ENCODE data around the gene COL23A1.
"Not testable (repeated sequence)": the region's sequence is repeated elsewhere in the genome, so short reads cannot be mapped to it uniquely, and the experiment has no call there.

The COL23A1 gene

GRCh38 chr5:178203670-178204181 is 386.5 kb downstream of the COL23A1 start:
- H3K4me3 ChIP-seq (ENCODE audit: low read depth, low read length) = peak overlapping the region; percentile 89
- no peak for DNase-seq (ENCODE audit: low read depth)
- TF ChIP-seq CTCF (conservative IDR thresholded peaks at IDR 0.05; ENCODE audit: low read depth, low read length) = no peak

GRCh38 chr5:178202541-178202940 is 387.7 kb downstream of the COL23A1 start:
- TF ChIP-seq CTCF (conservative IDR thresholded peaks at IDR 0.05; ENCODE audit: low read depth, low read length) = no peak
- H3K4me3 ChIP-seq (ENCODE audit: low read depth, low read length) = no peak overlapping the region
- DNase-seq (ENCODE audit: low read depth) = no peak

GRCh38 chr5:178201927-178202235 is 388.3 kb downstream of the COL23A1 start:
- H3K4me3 ChIP-seq (ENCODE audit: low read depth, low read length) = no peak overlapping the region
- no peak for TF ChIP-seq CTCF (conservative IDR thresholded peaks at IDR 0.05; ENCODE audit: low read depth, low read length)
- no peak for DNase-seq (ENCODE audit: low read depth)

- no peak for TF ChIP-seq CTCF (conservative IDR thresholded peaks at IDR 0.05; ENCODE audit: low read depth, low read length)
- DNase-seq (ENCODE audit: low read depth) = peak; percentile 46
- H3K4me3 ChIP-seq (ENCODE audit: low read depth, low read length) = no peak overlapping the region
These were observed 388.8 kb downstream of the COL23A1 start for GRCh38 chr5:178201221-178201926.

GRCh38 chr5:178199581-178200434 is 390.4 kb downstream of the COL23A1 start:
- TF ChIP-seq CTCF (conservative IDR thresholded peaks at IDR 0.05; ENCODE audit: low read depth, low read length) = no peak
- no peak for DNase-seq (ENCODE audit: low read depth)
- H3K4me3 ChIP-seq (ENCODE audit: low read depth, low read length) = no peak overlapping the region

GRCh38 chr5:178198706-178199105 is 391.5 kb downstream of the COL23A1 start:
- no peak overlapping the region for H3K4me3 ChIP-seq (ENCODE audit: low read depth, low read length)
- TF ChIP-seq CTCF (conservative IDR thresholded peaks at IDR 0.05; ENCODE audit: low read depth, low read length) = no peak
- DNase-seq (ENCODE audit: low read depth) = no peak

- not testable (repeated sequence) for H3K4me3 ChIP-seq (ENCODE audit: low read depth, low read length); DNase-seq (ENCODE audit: low read depth)
These were observed 392.0 kb downstream of the COL23A1 start for GRCh38 chr5:178198151-178198550.
